GM21423 (cell line): ENCODE results near the gene VPS8.
"Not testable (repeated sequence)": the region's sequence is repeated elsewhere in the genome, so short reads cannot be mapped to it uniquely, and the experiment has no call there.

Experiments used
- ATAC-seq: cut with Tn5 transposase; IDR thresholded peaks from one replicate; pipeline ENCODE4 v1.9.1; 2021; ENCODE audit warnings: mild to moderate bottlenecking, moderate library complexity; ENCODE audit not compliant: unreplicated experiment

Gene VPS8

GRCh38 chr3:184977796-184978195 is 165.8 kb downstream of the VPS8 start:
- no peak for ATAC-seq

GRCh38 chr3:184981071-184981470 is 169.1 kb downstream of the VPS8 start:
- ATAC-seq = no peak

- no peak for ATAC-seq
Measured at GRCh38 chr3:184982076-184982475, 170.1 kb downstream of the VPS8 start.

- ATAC-seq = no peak
Measured at GRCh38 chr3:184985586-184985985, 173.6 kb downstream of the VPS8 start.

GRCh38 chr3:184986366-184986889 is 174.5 kb downstream of the VPS8 start:
- ATAC-seq = no peak

GRCh38 chr3:184993394-184993793 is 181.4 kb downstream of the VPS8 start:
- ATAC-seq = no peak

DNA sequence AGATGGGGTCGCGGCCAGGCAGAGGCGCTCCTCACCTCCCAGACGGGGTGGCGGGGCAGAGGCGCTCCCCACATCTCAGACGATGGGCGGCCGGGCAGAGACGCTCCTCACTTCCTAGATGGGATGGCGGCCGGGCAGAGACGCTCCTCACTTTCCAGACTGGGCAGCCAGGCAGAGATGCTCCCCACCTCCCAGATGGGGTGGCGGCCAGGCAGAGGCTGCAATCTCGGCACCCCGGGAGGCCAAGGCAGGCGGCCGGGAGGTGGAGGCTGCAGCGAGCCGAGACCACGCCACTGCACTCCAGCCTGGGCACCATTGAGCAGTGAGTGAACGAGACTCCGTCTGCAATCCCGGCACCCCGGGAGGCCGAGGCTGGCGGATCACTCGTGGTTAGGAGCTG is 191.9 kb downstream of the VPS8 start:
- ATAC-seq = not testable (repeated sequence)

- no peak for ATAC-seq
Measured at GRCh38 chr3:185009650-185010049, 197.7 kb downstream of the VPS8 start.

DNA sequence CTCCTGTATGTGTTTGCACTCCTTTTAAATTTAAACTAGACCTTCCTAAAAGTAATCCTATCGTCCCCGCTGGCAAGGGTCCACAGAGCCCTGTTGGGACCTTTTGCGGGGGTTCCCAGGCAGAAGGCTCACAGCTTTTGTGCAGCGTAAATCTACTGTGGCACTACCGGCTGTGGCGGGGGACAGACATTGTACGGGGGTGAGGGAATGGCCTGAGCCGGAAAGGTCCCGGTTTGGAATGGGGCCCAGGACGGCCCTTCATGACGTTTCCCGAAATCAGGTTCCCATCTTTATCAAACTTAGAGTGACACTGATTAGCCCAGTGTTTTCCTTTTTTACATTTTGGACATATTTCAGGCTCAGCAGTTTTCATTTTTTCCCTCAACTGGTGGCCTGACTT is 205.6 kb downstream of the VPS8 start:
- ATAC-seq = not testable (repeated sequence)

DNA sequence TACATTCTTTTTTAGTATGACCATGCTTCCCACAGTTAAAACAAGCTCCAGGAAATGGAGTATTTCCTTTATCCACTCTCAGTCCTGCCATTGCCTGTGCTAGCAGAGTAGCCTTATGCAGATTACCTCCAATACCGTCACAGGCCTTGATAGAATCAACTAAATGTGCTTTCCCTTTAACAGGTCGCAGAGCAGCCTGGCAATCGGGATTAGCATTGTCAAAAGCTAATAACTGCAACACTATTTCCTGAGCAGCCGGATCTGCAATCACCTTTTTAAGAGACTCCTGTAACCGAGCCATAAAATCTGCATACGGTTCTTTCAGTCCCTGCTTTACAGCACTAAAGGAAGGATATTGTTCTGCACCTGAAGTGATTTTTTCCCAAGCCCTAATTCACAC is 206.0 kb downstream of the VPS8 start:
- ATAC-seq = not testable (repeated sequence)

DNA sequence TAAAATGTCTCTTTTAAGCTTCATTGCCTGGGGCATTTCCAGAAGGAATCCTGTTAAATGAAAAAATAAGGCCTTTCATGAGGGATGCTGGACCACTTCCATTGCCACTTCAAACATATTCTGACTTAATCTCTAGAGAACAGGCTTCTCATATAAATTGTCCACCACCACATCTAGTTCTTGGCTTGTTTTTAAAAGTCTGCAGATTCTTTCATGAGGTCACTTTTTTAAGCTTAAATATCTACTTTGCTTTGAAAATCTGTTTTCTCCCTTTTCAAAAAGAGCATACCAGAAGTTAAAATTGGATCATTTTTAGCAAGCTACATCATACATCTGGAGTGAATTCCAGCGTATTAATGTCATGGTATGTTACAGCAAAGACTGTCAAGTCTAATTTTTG is 209.3 kb downstream of the VPS8 start:
- ATAC-seq = no peak

DNA sequence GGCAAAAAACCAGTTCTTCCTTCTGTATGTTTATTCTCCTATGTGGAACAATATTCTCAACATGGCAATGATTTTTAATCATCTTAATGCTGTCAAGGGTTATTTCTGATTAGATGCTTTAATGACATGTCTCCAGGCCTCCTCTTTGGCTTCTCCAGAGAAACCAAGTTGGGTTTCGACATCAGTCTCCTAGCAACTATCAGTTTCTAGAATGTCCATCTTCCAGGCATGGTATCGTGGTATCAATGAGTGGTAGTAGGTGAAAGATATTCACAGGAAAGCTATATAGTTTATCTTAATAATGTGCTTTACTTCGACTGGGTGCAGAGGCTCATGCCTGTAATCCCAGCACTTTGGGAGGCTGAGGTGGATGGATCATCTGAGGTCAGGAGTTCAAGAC is 212.4 kb downstream of the VPS8 start:
- no peak for ATAC-seq

DNA sequence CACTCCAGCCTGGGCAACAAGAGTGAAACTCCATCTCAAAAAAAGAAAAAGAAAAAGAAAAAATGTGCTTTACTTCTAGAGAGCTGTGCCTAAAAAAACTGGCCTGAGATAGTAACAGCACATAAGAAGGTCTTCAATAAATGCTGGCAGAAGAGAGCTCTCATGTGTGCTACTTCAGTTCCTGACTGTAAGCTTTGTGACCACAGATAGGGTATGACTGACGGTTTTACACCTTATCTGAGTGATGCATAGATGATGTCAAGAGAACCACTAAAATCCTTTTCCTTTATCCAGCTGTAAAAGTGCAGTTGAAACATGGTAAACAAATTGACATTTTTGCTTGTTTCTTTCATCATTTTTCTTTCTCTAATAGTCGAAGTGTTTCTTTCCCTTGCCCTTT is 213.0 kb downstream of the VPS8 start:
- ATAC-seq = no peak

DNA sequence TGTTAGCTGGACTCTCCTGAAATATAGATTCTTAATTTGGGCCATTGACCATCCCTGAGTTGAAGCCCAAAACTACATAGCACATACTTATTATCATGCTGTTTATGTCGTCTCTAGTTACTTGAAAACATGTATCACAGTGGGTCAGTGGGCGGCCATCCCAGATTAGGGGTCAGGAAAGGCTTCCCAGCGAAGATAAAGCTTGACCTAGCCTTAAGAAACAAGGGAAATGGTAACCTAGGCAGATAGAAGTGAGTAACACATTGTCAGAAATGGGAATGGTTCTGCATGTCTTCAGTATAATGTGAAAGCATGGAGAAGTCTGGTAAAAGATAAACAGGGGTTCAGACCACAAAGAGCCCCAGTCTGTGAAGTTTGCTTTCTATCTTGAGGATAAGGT is 216.2 kb downstream of the VPS8 start:
- no peak for ATAC-seq

DNA sequence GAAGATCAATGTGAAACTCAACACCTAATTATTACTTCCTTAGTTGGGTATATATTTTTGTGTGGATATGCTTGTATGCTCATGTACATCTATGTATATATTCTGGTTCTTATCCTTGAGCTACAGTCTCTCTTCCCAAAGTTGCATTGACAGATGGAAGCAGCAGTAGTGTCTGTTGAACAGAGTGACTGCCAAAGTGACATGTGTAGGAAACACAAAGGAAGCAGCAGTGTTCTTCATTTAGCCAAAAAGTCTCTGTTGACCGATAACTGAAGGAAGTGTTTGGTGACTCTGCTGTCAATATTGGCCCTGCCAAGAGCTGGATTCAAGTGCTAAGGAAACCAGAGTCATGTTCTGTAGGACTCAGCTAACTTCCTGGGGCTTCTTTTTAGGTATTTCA is 217.1 kb downstream of the VPS8 start:
- no peak for ATAC-seq

DNA sequence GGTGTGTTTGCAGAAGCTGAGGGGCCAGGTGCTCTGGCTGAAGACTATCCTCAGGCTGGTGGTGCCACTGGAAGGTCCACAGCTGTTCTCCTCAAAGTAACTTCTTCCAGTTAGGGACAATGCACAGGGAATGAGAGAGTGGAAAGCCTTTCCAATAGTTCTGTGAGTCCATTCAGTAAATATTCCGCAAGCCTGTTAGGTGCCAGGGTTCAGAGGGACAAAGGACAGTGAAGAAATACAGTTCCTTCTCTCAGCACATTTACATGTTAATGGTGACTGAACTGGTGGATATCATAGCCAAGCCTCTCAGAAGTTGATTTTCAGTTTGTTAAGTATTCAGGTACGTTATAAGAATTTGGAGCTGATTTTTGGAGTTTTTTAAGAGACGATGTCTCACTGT is 218.4 kb downstream of the VPS8 start:
- no peak for ATAC-seq

GRCh38 chr3:185030951-185031350 is 219.0 kb downstream of the VPS8 start:
- ATAC-seq = no peak

DNA sequence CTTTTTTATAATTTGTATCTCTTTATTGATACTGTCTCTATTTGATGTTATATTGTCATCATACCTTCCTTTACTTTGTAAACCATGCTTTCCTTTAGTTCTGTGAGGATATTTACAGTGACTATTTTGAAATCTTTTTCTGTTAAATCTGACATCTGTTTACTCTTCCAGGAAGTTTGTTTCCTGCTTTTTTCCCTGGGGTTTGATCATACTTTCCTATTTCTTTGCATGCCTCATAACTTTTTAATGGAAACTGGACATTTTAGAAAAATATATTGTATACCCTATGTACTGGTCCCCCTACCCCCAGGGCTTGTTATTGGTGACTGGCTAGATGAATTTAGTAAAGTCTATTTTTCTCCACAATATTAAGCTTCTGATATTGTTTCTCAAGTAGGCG is 225.8 kb downstream of the VPS8 start:
- no peak for ATAC-seq

DNA sequence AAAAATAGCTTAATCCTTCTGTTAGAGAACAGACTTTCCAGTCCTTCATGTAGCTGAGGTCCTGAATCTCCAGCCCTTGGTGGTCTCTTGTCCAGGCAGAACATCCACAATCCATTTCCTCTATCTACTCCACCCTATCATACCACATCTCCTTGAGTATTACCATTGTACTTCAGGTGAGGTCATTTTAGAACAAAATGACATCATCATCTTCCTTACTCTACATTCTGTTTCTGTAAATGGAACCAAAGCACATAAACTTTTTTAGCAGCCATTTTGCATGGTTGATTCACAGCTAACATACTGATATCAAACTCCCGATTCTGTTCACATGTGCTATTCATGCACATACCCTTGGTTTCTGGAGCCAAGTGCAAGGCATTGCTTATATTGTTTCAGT is 228.5 kb downstream of the VPS8 start:
- ATAC-seq = no peak

DNA sequence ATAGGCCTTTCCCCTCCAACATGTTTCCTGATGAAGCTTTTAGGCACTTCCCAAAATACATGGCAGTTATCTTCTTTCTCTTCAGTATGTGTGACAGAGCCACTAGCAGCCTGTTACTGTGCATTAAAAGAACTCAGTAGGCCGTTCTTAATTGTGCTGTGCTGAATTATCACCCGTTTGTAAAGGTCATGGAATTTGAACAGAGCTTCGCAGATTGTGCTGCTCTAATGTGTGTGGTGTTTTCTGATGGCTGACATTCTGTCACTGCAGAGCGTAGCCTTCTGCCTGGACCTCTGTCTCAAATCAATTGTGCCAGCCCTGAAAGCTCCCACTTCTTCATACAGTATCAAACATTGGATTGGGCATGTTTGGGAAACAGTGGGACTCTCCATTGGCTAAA is 229.6 kb downstream of the VPS8 start:
- ATAC-seq = no peak

- ATAC-seq = no peak
Measured at GRCh38 chr3:185042312-185043050, 230.5 kb downstream of the VPS8 start.

DNA sequence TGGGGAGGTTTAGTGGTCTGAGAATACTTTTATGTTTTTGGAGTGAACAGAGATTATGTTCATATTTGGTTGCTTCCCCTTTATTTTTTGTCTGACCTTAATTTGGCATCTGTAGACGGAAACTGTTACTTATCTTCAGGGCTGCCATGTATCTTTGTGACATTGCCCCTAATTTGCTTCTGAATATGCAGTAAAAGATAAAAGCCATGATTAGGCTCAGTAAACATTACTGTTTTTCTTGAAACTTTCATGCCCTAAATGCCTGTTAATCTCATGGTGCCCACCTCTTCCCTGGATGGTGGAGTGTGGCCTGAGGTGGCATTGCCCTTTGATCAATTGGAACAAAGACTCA is 234.2 kb downstream of the VPS8 start:
- no peak for ATAC-seq

DNA sequence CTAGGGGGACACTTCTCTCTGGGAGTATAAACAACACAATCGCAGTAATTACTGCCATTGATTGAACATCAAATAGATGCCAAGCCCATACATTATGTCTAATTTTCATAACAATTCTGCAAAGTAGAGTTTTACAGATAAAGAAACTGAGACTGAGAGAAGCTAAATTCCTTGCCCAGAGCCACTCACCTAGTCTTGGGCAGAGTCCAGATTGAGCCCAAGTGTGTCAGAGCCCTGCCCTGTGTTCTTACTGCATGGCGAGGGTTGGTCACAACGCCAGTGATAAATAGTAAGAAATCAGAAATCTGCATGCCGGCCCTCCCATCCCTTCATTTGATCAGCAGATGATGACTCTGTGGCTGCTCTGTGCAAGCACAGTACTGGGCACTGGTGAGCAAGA is 234.6 kb downstream of the VPS8 start:
- no peak for ATAC-seq
